ENCODE data around the gene SERPINB11. TPM values are rescaled to one million over a fixed set of nuclear protein-coding genes. Genes with fewer than 3 reads are reported as not detected.
"Not testable (repeated sequence)": the region's sequence is repeated elsewhere in the genome, so short reads cannot be mapped to it uniquely, and the experiment has no call there.

The SERPINB11 gene
- total and polyA plus RNA-seq, 4 donors = 0.47 TPM; not detected in 3

DNA sequence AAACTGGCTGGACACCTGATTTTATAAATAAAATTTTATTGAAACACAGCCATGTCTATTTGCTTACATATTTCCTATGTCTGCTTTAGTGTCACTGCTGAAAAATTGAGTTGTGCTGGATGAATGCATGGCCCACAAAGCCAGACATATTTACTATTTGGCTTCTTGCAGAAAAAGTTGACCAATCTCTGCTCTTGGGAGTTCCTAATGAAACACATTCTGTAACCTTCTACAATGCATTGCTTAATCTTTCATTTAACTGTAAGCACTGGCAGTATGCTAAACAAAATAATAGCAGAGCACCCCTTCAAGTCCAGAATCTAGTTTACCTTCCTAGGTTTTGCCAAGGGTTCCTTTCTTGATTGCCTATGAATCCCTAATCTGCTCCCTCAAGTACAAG, 54.8 kb downstream of the SERPINB11 start:
- Histone ChIP-seq H3K9ac (ENCODE audit: low read depth in 1 of 2, low read length in 2 of 2) (no peak overlapping the region), H3K36me3 (ENCODE audit: control insufficient read depth in 4 of 4, insufficient read depth in 3 of 4, low read depth in 1 of 4, low read length in 3 of 4) (no peaks in the 10 kb centered on the region), H3K4me1 (ENCODE audit: control insufficient read depth in 4 of 4, insufficient read depth in 4 of 4, low read length in 3 of 4) (no peaks in the 10 kb centered on the region), H3K9me3 (ENCODE audit: control insufficient read depth in 4 of 4, low read length in 3 of 4) (peaks cover 0 to 3% (median 0%) of the 10 kb centered on the region in 4 donors), H3K4me3 (ENCODE audit: low read depth in 1 of 3, low read length in 3 of 3) (no peak overlapping the region), H3K27me3 (ENCODE audit: control insufficient read depth in 4 of 4, insufficient read depth in 4 of 4, low read length in 3 of 4) (no peaks in the 10 kb centered on the region), H3K27ac (ENCODE audit: low read depth in 1 of 2, low read length in 2 of 2) (no peak overlapping the region)
- TF ChIP-seq GABPA (IDR thresholded peaks at IDR 0.05 in 1 of 2, conservative IDR thresholded peaks at IDR 0.05 in 1 of 2) = no peak
- TF ChIP-seq MAX (IDR thresholded peaks at IDR 0.05) = no peak
- no peak for TF ChIP-seq RAD21 (IDR thresholded peaks at IDR 0.05)
- TF ChIP-seq HNF4G (IDR thresholded peaks at IDR 0.05) = no peak
- TF ChIP-seq, protein P1, sequence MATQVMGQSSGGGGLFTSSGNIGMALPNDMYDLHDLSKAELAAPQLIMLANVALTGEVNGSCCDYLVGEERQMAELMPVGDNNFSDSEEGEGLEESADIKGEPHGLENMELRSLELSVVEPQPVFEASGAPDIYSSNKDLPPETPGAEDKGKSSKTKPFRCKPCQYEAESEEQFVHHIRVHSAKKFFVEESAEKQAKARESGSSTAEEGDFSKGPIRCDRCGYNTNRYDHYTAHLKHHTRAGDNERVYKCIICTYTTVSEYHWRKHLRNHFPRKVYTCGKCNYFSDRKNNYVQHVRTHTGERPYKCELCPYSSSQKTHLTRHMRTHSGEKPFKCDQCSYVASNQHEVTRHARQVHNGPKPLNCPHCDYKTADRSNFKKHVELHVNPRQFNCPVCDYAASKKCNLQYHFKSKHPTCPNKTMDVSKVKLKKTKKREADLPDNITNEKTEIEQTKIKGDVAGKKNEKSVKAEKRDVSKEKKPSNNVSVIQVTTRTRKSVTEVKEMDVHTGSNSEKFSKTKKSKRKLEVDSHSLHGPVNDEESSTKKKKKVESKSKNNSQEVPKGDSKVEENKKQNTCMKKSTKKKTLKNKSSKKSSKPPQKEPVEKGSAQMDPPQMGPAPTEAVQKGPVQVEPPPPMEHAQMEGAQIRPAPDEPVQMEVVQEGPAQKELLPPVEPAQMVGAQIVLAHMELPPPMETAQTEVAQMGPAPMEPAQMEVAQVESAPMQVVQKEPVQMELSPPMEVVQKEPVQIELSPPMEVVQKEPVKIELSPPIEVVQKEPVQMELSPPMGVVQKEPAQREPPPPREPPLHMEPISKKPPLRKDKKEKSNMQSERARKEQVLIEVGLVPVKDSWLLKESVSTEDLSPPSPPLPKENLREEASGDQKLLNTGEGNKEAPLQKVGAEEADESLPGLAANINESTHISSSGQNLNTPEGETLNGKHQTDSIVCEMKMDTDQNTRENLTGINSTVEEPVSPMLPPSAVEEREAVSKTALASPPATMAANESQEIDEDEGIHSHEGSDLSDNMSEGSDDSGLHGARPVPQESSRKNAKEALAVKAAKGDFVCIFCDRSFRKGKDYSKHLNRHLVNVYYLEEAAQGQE (IDR thresholded peaks at IDR 0.05) = no peak
- no peak for TF ChIP-seq JUND (IDR thresholded peaks at IDR 0.05)
- TF ChIP-seq, protein P2, sequence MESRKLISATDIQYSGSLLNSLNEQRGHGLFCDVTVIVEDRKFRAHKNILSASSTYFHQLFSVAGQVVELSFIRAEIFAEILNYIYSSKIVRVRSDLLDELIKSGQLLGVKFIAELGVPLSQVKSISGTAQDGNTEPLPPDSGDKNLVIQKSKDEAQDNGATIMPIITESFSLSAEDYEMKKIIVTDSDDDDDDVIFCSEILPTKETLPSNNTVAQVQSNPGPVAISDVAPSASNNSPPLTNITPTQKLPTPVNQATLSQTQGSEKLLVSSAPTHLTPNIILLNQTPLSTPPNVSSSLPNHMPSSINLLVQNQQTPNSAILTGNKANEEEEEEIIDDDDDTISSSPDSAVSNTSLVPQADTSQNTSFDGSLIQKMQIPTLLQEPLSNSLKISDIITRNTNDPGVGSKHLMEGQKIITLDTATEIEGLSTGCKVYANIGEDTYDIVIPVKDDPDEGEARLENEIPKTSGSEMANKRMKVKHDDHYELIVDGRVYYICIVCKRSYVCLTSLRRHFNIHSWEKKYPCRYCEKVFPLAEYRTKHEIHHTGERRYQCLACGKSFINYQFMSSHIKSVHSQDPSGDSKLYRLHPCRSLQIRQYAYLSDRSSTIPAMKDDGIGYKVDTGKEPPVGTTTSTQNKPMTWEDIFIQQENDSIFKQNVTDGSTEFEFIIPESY (IDR thresholded peaks at IDR 0.05) = no peak
- TF ChIP-seq, protein P3, sequence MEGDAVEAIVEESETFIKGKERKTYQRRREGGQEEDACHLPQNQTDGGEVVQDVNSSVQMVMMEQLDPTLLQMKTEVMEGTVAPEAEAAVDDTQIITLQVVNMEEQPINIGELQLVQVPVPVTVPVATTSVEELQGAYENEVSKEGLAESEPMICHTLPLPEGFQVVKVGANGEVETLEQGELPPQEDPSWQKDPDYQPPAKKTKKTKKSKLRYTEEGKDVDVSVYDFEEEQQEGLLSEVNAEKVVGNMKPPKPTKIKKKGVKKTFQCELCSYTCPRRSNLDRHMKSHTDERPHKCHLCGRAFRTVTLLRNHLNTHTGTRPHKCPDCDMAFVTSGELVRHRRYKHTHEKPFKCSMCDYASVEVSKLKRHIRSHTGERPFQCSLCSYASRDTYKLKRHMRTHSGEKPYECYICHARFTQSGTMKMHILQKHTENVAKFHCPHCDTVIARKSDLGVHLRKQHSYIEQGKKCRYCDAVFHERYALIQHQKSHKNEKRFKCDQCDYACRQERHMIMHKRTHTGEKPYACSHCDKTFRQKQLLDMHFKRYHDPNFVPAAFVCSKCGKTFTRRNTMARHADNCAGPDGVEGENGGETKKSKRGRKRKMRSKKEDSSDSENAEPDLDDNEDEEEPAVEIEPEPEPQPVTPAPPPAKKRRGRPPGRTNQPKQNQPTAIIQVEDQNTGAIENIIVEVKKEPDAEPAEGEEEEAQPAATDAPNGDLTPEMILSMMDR (IDR thresholded peaks at IDR 0.05; ENCODE audit: low read depth, low read length, missing input control) = no peak
- TF ChIP-seq SP1 (IDR thresholded peaks at IDR 0.05) = no peak
- TF ChIP-seq, protein P4, sequence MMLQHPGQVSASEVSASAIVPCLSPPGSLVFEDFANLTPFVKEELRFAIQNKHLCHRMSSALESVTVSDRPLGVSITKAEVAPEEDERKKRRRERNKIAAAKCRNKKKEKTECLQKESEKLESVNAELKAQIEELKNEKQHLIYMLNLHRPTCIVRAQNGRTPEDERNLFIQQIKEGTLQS (IDR thresholded peaks at IDR 0.05) = no peak
- no peak for TF ChIP-seq TAF1 (conservative IDR thresholded peaks at IDR 0.05)
- TF ChIP-seq FOXA2 (IDR thresholded peaks at IDR 0.05) = no peak
- no peak for DNase-seq (ENCODE audit: low spot score)

DNA sequence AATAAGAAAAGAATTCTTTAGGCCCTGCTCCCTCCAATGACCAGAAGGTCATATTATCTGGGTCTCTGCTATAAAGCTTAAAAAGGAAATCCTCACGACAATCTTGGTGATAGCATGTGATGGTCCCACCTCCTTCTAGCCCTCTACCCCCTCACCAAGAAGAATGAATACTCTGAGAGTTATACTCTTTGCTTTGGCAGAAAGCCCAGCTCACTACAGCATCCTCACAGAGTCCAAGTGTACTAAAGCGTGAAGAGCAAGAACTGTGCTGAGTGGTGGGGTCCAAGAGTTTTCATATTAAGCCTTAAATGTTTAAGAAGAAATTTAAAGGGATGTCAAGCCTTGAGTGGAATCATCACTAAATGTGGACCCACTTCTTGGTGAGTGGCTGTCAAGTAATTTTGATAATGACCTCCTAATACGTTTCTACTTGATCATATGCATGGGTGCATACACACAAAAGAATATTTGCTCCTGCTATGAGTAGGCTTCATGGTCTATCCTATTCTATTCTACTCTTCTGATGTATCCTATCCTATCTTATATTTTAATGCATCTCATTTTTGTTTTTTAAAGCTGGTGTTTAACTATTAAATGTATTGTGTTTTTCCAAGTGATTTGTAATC, 56.0 kb downstream of the SERPINB11 start:
- H3K9ac ChIP-seq (ENCODE audit: low read depth in 1 of 2, low read length in 2 of 2) = no peak overlapping the region
- H3K9me3 ChIP-seq (ENCODE audit: control insufficient read depth in 4 of 4, low read length in 3 of 4) = peaks cover 0 to 3% (median 0%) of the 10 kb centered on the region in 4 donors
- WGBS = 74% methylated on average over 3 of the region's 3 CpGs
- no peak overlapping the region for H3K4me3 ChIP-seq (ENCODE audit: low read depth in 1 of 3, low read length in 3 of 3)
- no peaks in the 10 kb centered on the region for H3K36me3 ChIP-seq (ENCODE audit: control insufficient read depth in 4 of 4, insufficient read depth in 3 of 4, low read depth in 1 of 4, low read length in 3 of 4)
- no peaks in the 10 kb centered on the region for H3K27me3 ChIP-seq (ENCODE audit: control insufficient read depth in 4 of 4, insufficient read depth in 4 of 4, low read length in 3 of 4)
- TF ChIP-seq EGR1 (IDR thresholded peaks at IDR 0.05; ENCODE audit: low read depth in 2 of 2) (no peak), RXRA (IDR thresholded peaks at IDR 0.05) (no peak), MAX (IDR thresholded peaks at IDR 0.05) (no peak), GABPA (IDR thresholded peaks at IDR 0.05 in 1 of 2, conservative IDR thresholded peaks at IDR 0.05 in 1 of 2) (no peak)
- H3K27ac ChIP-seq (ENCODE audit: low read depth in 1 of 2, low read length in 2 of 2) = no peak overlapping the region
- no peaks in the 10 kb centered on the region for H3K4me1 ChIP-seq (ENCODE audit: control insufficient read depth in 4 of 4, insufficient read depth in 4 of 4, low read length in 3 of 4)
- DNase-seq (ENCODE audit: low spot score) = no peak

DNA sequence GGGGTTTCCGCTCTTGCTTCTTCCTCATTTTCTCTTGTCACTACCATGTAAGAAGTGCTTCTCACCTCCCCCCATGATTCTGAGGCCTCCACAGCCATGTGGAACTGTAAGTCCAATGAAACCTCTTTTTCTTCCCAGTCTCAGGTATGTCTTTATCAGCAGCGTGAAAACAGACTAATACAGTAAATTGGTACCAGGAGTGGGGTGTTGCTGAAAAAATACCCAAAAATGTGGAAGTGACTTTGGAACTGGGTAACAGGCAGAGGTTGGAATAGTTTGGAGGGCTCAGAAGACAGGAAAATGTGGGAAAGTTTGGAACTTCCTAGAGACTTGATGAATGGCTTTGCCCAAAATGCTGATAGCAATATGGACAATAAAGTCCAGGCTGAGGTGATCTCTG, 57.0 kb downstream of the SERPINB11 start:
- H3K36me3 ChIP-seq (ENCODE audit: control insufficient read depth in 4 of 4, insufficient read depth in 3 of 4, low read depth in 1 of 4, low read length in 3 of 4); H3K9me3 ChIP-seq (ENCODE audit: control insufficient read depth in 4 of 4, low read length in 3 of 4); H3K9ac ChIP-seq (ENCODE audit: low read depth in 1 of 2, low read length in 2 of 2); H3K27me3 ChIP-seq (ENCODE audit: control insufficient read depth in 4 of 4, insufficient read depth in 4 of 4, low read length in 3 of 4); H3K27ac ChIP-seq (ENCODE audit: low read depth in 1 of 2, low read length in 2 of 2); H3K4me1 ChIP-seq (ENCODE audit: control insufficient read depth in 4 of 4, insufficient read depth in 4 of 4, low read length in 3 of 4); DNase-seq (ENCODE audit: low spot score); H3K4me3 ChIP-seq (ENCODE audit: low read depth in 1 of 3, low read length in 3 of 3): not testable (repeated sequence)
- WGBS = 93% methylated on average over 2 of the region's 2 CpGs
